Kidney epithelial cell (primary cell): Measurements from ENCODE around the gene KDM6B. TPM values are rescaled to one million over a fixed set of nuclear protein-coding genes. Genes with fewer than 3 reads are reported as not detected.

Source experiments
- DNase-seq: peaks from one replicate; pipeline ENCODE4 v3.0.0-alpha.2; 2010; ENCODE audit warnings: low read depth
- H3K27me3 ChIP-seq: 2 replicates; pipeline ENCODE4 v1.6.0; 2011; ENCODE audit warnings: low read length; ENCODE audit not compliant: control insufficient read depth, insufficient read depth
- H3K36me3 ChIP-seq: 2 replicates; pipeline ENCODE4 v1.5.1; 2011; ENCODE audit warnings: low read length; ENCODE audit not compliant: control insufficient read depth, insufficient read depth
- H3K4me3 ChIP-seq: 2 replicates; pipeline ENCODE4 v1.5.1; 2011; ENCODE audit warnings: low read depth, mild to moderate bottlenecking, control low read depth, low read length
- total RNA-seq: library from RNA; depleted of rRNA; stranded (reverse); fragments of >200 nt; gene quantifications from 2 replicates; pipeline ENCODE4 v1.2.3, GENCODE V29; 2015
- TF ChIP-seq, protein P1 (sequence below): IDR thresholded peaks from 2 replicates; pipeline ENCODE4 v1.5.1; 2011; ENCODE audit warnings: mild to moderate bottlenecking, moderate library complexity, low read length, control low read depth, inconsistent platforms; ENCODE audit not compliant: insufficient read depth, poor library complexity, severe bottlenecking

The KDM6B gene
- total RNA-seq, 1 donor from 2014 or later = 15.6 TPM

- H3K36me3 ChIP-seq = peaks cover 3% of the 10 kb centered on the region
- no peaks in the 10 kb centered on the region for H3K27me3 ChIP-seq
- peak overlapping the region; percentile 68 for H3K4me3 ChIP-seq
- TF ChIP-seq, protein P1, sequence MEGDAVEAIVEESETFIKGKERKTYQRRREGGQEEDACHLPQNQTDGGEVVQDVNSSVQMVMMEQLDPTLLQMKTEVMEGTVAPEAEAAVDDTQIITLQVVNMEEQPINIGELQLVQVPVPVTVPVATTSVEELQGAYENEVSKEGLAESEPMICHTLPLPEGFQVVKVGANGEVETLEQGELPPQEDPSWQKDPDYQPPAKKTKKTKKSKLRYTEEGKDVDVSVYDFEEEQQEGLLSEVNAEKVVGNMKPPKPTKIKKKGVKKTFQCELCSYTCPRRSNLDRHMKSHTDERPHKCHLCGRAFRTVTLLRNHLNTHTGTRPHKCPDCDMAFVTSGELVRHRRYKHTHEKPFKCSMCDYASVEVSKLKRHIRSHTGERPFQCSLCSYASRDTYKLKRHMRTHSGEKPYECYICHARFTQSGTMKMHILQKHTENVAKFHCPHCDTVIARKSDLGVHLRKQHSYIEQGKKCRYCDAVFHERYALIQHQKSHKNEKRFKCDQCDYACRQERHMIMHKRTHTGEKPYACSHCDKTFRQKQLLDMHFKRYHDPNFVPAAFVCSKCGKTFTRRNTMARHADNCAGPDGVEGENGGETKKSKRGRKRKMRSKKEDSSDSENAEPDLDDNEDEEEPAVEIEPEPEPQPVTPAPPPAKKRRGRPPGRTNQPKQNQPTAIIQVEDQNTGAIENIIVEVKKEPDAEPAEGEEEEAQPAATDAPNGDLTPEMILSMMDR = no peak
- DNase-seq = peak; percentile 76
Observed at GRCh38 chr17:7844292-7845154, 10.5 kb downstream of the KDM6B start.

GRCh38 chr17:7845359-7846062 is 11.5 kb downstream of the KDM6B start:
- DNase-seq = no peak
- Histone ChIP-seq H3K27me3 (no peaks in the 10 kb centered on the region), H3K36me3 (peaks cover 4% of the 10 kb centered on the region), H3K4me3 (peak overlapping the region; percentile 68)
- TF ChIP-seq, protein P1 = no peak

- H3K27me3 ChIP-seq = no peaks in the 10 kb centered on the region
- no peak overlapping the region for H3K4me3 ChIP-seq
- TF ChIP-seq, protein P1 = no peak
- DNase-seq = no peak
- peaks cover 6% of the 10 kb centered on the region for H3K36me3 ChIP-seq
Observed at GRCh38 chr17:7846063-7846735, 12.2 kb downstream of the KDM6B start.

DNA sequence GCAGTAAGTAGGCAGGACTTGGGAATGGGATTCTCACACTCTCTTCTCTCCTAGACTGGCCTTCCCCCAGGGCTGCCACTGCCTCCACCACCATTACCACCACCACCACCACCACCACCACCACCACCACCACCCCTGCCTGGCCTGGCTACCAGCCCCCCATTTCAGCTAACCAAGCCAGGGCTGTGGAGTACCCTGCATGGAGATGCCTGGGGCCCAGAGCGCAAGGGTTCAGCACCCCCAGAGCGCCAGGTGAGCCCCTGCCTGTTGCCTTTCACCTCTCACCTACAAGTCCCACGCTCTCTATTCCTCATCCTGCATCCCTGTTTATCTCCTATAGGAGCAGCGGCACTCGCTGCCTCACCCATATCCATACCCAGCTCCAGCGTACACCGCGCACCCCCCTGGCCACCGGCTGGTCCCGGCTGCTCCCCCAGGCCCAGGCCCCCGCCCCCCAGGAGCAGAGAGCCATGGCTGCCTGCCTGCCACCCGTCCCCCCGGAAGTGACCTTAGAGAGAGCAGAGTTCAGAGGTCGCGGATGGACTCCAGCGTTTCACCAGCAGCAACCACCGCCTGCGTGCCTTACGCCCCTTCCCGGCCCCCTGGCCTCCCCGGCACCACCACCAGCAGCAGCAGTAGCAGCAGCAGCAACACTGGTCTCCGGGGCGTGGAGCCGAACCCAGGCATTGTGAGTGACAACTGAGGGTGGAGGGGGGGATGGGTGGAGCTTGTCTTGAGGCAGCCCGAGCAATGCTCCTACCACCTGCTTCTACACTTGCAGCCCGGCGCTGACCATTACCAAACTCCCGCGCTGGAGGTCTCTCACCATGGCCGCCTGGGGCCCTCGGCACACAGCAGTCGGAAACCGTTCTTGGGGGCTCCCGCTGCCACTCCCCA is 13.0 kb downstream of the KDM6B start:
- TF ChIP-seq, protein P1 = no peak
- no peak for DNase-seq
- H3K36me3 ChIP-seq = peaks cover 7% of the 10 kb centered on the region
- no peaks in the 10 kb centered on the region for H3K27me3 ChIP-seq
- H3K4me3 ChIP-seq = no peak overlapping the region

- Histone ChIP-seq H3K4me3 (no peak overlapping the region), H3K27me3 (no peaks in the 10 kb centered on the region), H3K36me3 (peaks cover 8% of the 10 kb centered on the region)
- DNase-seq = no peak
- TF ChIP-seq, protein P1 = no peak
Observed at GRCh38 chr17:7848131-7848579, 14.1 kb downstream of the KDM6B start.
